Measurements from ENCODE around the gene KCNK3. TPM values are rescaled to one million over a fixed set of nuclear protein-coding genes. Genes with fewer than 3 reads are reported as not detected.

Gene KCNK3
- total and polyA plus RNA-seq, 5 donors from 2014 or later: not detected

DNA sequence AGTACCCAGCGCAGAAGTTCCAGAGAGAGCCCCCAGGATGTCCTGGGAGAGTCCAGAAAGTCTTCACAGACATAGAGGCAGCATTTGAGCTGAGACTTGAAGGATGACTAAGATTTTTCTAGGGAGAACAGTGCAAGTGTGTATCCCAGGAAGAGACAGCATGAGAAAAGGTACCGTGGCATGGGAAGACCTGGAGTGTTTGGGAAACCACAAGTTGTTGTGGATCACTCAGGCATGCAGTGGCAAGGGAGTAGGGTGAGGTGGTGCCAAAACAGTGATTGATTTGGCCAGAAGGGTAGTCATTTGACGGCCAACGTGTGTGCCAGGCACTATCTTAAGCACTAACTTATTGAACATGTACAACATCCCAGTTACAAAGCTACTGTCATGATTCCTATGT, 24.5 kb upstream of the KCNK3 start:
- no peak overlapping the region for H3K27ac Mint-ChIP-seq
- Histone ChIP-seq H3K4me3 (ENCODE audit: low read depth, low read length) (no peak overlapping the region), H3K4me1 (ENCODE audit: control insufficient read depth, insufficient read depth, low read length, poor library complexity, severe bottlenecking) (no peaks in the 10 kb centered on the region), H3K9me3 (ENCODE audit: control insufficient read depth in 2 of 2, low read length in 2 of 2) (no peaks in the 10 kb centered on the region), H3K27me3 (ENCODE audit: control insufficient read depth, insufficient read depth, low read length) (peaks cover 5% of the 10 kb centered on the region), H3K36me3 (ENCODE audit: control insufficient read depth, insufficient read depth, low read length) (no peaks in the 10 kb centered on the region), H3K27ac (ENCODE audit: insufficient read depth, low read length, poor library complexity, severe bottlenecking) (no peak overlapping the region)
- ATAC-seq (ENCODE audit: low read depth in 2 of 2) (no peak), DNase-seq (no peak)
- H3K9me3 Mint-ChIP-seq: peaks cover 0 to 3% (median 0%) of the 10 kb centered on the region in 7 donors
- H3K4me1 Mint-ChIP-seq: no peaks in the 10 kb centered on the region
- H3K27me3 Mint-ChIP-seq: peaks cover 18% of the 10 kb centered on the region
- H3K36me3 Mint-ChIP-seq: no peaks in the 10 kb centered on the region
- H3K4me3 Mint-ChIP-seq: no peak overlapping the region

DNA sequence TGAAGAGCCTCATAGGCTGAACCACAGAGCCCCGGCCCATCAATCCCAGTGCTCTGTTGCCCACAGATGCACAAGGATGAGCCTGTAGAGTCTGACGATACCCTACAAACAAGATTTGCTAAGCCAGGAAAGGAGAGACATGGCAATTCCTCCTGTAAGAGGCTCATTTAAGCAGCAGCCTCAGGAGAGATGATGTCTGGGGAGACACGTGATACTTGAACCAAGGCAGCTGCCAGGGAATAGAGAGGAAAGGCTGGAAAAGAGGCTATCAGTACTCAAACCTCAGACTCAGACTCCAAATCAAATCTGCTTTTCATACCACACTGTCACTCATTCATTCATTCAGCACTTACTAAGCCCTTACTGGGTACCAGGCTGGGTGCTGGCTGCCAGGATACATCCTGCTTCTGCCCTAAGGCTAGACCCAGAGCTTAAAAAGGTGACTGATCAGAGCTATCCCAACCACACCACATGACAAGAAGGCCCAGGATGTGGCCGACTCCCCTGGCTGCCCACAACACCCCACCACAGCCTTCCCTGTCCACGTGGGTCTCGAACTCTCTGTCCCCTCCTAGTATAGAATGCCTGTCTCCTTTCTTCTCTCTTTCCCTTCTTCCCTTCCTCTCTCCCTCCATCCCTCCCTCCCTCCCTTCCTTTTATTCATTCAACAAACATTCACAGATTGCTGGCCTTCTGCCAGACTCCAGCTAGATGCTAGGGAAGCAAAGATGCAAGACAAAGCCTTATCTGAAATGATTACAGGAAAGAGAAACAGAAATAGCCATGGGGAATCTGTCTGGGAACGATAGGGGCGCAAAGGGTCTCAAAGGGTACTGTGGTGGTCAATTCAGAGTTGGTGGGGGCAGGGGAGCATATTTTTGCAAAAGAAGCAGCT, 23.4 kb upstream of the KCNK3 start:
- Mint-ChIP-seq H3K36me3 (no peaks in the 10 kb centered on the region), H3K27me3 (peaks cover 16% of the 10 kb centered on the region), H3K27ac (peak overlapping the region in 1 of 3 donors; percentile 60), H3K4me3 (no peak overlapping the region), H3K4me1 (no peaks in the 10 kb centered on the region), H3K9me3 (peaks cover 0 to 2% (median 0%) of the 10 kb centered on the region in 7 donors)
- Histone ChIP-seq H3K4me1 (ENCODE audit: control insufficient read depth, insufficient read depth, low read length, poor library complexity, severe bottlenecking) (no peaks in the 10 kb centered on the region), H3K36me3 (ENCODE audit: control insufficient read depth, insufficient read depth, low read length) (no peaks in the 10 kb centered on the region), H3K27ac (ENCODE audit: insufficient read depth, low read length, poor library complexity, severe bottlenecking) (no peak overlapping the region), H3K4me3 (ENCODE audit: low read depth, low read length) (no peak overlapping the region), H3K9me3 (ENCODE audit: control insufficient read depth in 2 of 2, low read length in 2 of 2) (no peaks in the 10 kb centered on the region), H3K27me3 (ENCODE audit: control insufficient read depth, insufficient read depth, low read length) (peaks cover 5% of the 10 kb centered on the region)
- ATAC-seq (ENCODE audit: low read depth in 2 of 2): no peak
- no peak for DNase-seq

- Histone ChIP-seq H3K36me3 (ENCODE audit: control insufficient read depth, insufficient read depth, low read length) (no peaks in the 10 kb centered on the region), H3K27me3 (ENCODE audit: control insufficient read depth, insufficient read depth, low read length) (peaks cover 5% of the 10 kb centered on the region), H3K4me3 (ENCODE audit: low read depth, low read length) (no peak overlapping the region), H3K9me3 (ENCODE audit: control insufficient read depth in 2 of 2, low read length in 2 of 2) (no peaks in the 10 kb centered on the region), H3K4me1 (ENCODE audit: control insufficient read depth, insufficient read depth, low read length, poor library complexity, severe bottlenecking) (no peaks in the 10 kb centered on the region), H3K27ac (ENCODE audit: insufficient read depth, low read length, poor library complexity, severe bottlenecking) (no peak overlapping the region)
- no peak for ATAC-seq (ENCODE audit: low read depth in 2 of 2)
- H3K4me3 Mint-ChIP-seq: no peak overlapping the region
- no peaks in the 10 kb centered on the region for H3K36me3 Mint-ChIP-seq
- H3K27ac Mint-ChIP-seq: no peak overlapping the region
- no peak for DNase-seq
- peaks cover 12% of the 10 kb centered on the region for H3K27me3 Mint-ChIP-seq
- peaks cover 0 to 2% (median 0%) of the 10 kb centered on the region in 7 donors for H3K9me3 Mint-ChIP-seq
- H3K4me1 Mint-ChIP-seq: no peaks in the 10 kb centered on the region
Observed at GRCh38 chr2:26670171-26670570, 22.4 kb upstream of the KCNK3 start.

- no peak for ATAC-seq (ENCODE audit: low read depth in 2 of 2)
- H3K27me3 ChIP-seq (ENCODE audit: control insufficient read depth, insufficient read depth, low read length): peaks cover 5% of the 10 kb centered on the region
- no peaks in the 10 kb centered on the region for H3K4me1 Mint-ChIP-seq
- peaks cover 12% of the 10 kb centered on the region for H3K27me3 Mint-ChIP-seq
- no peak overlapping the region for H3K27ac ChIP-seq (ENCODE audit: insufficient read depth, low read length, poor library complexity, severe bottlenecking)
- H3K9me3 ChIP-seq (ENCODE audit: control insufficient read depth in 2 of 2, low read length in 2 of 2): no peaks in the 10 kb centered on the region
- no peak overlapping the region for H3K4me3 ChIP-seq (ENCODE audit: low read depth, low read length)
- no peaks in the 10 kb centered on the region for H3K4me1 ChIP-seq (ENCODE audit: control insufficient read depth, insufficient read depth, low read length, poor library complexity, severe bottlenecking)
- DNase-seq: no peak
- H3K36me3 ChIP-seq (ENCODE audit: control insufficient read depth, insufficient read depth, low read length): no peaks in the 10 kb centered on the region
- no peak overlapping the region for H3K27ac Mint-ChIP-seq
- peaks cover 0 to 2% (median 0%) of the 10 kb centered on the region in 7 donors for H3K9me3 Mint-ChIP-seq
- H3K36me3 Mint-ChIP-seq: no peaks in the 10 kb centered on the region
- no peak overlapping the region for H3K4me3 Mint-ChIP-seq
Observed at GRCh38 chr2:26670931-26671460, 21.5 kb upstream of the KCNK3 start.

DNA sequence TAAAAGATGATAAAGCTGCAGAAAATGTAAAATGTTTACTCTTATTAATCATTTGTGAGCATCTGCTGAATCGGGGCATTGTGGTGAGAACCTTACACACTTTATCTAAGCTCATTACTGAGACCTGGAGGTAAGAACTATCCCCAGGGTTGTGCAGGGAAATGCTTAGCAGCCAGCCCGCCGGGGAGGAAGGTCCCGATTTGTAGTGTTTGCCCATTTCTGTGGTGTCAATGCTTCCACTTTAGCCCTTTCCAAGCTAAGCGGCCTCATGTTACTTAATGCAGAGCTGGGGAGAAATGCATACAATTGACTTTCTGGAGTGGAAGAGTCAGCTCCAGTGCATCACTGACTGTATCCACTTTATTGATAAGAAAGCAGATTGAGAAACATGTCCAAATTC, 20.8 kb upstream of the KCNK3 start:
- H3K27ac Mint-ChIP-seq: no peak overlapping the region
- no peak overlapping the region for H3K4me3 ChIP-seq (ENCODE audit: low read depth, low read length)
- H3K4me1 ChIP-seq (ENCODE audit: control insufficient read depth, insufficient read depth, low read length, poor library complexity, severe bottlenecking): no peaks in the 10 kb centered on the region
- H3K9me3 ChIP-seq (ENCODE audit: control insufficient read depth in 2 of 2, low read length in 2 of 2): no peaks in the 10 kb centered on the region
- H3K27ac ChIP-seq (ENCODE audit: insufficient read depth, low read length, poor library complexity, severe bottlenecking): no peak overlapping the region
- no peaks in the 10 kb centered on the region for H3K36me3 Mint-ChIP-seq
- H3K4me3 Mint-ChIP-seq: no peak overlapping the region
- ATAC-seq (ENCODE audit: low read depth in 2 of 2) (no peak), DNase-seq (no peak)
- peaks cover 0 to 2% (median 0%) of the 10 kb centered on the region in 7 donors for H3K9me3 Mint-ChIP-seq
- H3K27me3 ChIP-seq (ENCODE audit: control insufficient read depth, insufficient read depth, low read length): peaks cover 5% of the 10 kb centered on the region
- no peaks in the 10 kb centered on the region for H3K36me3 ChIP-seq (ENCODE audit: control insufficient read depth, insufficient read depth, low read length)
- peaks cover 12% of the 10 kb centered on the region for H3K27me3 Mint-ChIP-seq
- H3K4me1 Mint-ChIP-seq: no peaks in the 10 kb centered on the region

DNA sequence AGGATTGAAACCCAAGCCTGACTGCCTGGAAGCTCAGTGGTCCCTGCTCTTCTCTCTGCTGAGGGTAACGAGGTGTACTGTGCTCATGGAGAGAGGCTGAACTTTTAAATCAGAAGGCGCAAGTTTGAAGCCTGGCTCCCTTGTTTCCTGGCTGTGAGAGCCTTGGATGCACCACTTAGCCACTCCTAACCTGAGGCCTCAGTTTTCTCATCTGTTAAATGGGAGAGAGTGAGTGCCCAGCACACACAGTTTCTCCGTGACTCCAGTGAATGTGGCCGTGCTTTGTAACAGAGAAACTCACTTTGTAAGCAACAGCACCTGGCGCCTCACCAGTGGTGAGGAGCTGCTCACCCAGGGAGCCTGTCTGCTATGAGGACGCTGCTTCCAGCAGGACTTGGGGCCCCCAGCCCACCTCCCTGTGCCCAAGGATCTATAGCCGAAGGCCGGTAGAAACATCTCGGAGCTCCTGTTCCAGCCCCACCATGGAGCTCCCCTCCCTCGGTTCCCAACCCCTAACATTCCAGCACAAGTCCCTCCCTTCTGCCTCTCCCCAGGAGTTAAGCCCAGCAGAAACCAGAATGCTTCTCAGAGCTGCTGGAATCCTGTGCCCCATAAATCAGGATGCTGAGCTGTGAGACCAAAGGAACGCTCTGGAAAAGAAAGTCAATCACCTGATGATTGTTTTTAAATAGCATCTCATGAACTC, 20.3 kb upstream of the KCNK3 start:
- Mint-ChIP-seq H3K4me3 (no peak overlapping the region), H3K27ac (no peak overlapping the region), H3K27me3 (peaks cover 13% of the 10 kb centered on the region), H3K9me3 (no peaks in the 10 kb centered on the region), H3K4me1 (no peaks in the 10 kb centered on the region), H3K36me3 (no peaks in the 10 kb centered on the region)
- no peak overlapping the region for H3K4me3 ChIP-seq (ENCODE audit: low read depth, low read length)
- no peaks in the 10 kb centered on the region for H3K27me3 ChIP-seq (ENCODE audit: control insufficient read depth, insufficient read depth, low read length)
- H3K4me1 ChIP-seq (ENCODE audit: control insufficient read depth, insufficient read depth, low read length, poor library complexity, severe bottlenecking): no peaks in the 10 kb centered on the region
- no peak overlapping the region for H3K27ac ChIP-seq (ENCODE audit: insufficient read depth, low read length, poor library complexity, severe bottlenecking)
- no peak for DNase-seq
- ATAC-seq (ENCODE audit: low read depth in 2 of 2): no peak
- no peaks in the 10 kb centered on the region for H3K36me3 ChIP-seq (ENCODE audit: control insufficient read depth, insufficient read depth, low read length)
- no peaks in the 10 kb centered on the region for H3K9me3 ChIP-seq (ENCODE audit: control insufficient read depth in 2 of 2, low read length in 2 of 2)

- Histone ChIP-seq H3K9me3 (ENCODE audit: control insufficient read depth in 2 of 2, low read length in 2 of 2) (no peaks in the 10 kb centered on the region), H3K4me1 (ENCODE audit: control insufficient read depth, insufficient read depth, low read length, poor library complexity, severe bottlenecking) (no peaks in the 10 kb centered on the region), H3K27ac (ENCODE audit: insufficient read depth, low read length, poor library complexity, severe bottlenecking) (no peak overlapping the region), H3K27me3 (ENCODE audit: control insufficient read depth, insufficient read depth, low read length) (no peaks in the 10 kb centered on the region), H3K36me3 (ENCODE audit: control insufficient read depth, insufficient read depth, low read length) (no peaks in the 10 kb centered on the region), H3K4me3 (ENCODE audit: low read depth, low read length) (no peak overlapping the region)
- no peak for ATAC-seq (ENCODE audit: low read depth in 2 of 2)
- no peak overlapping the region for H3K4me3 Mint-ChIP-seq
- H3K27me3 Mint-ChIP-seq: peaks cover 16% of the 10 kb centered on the region
- H3K36me3 Mint-ChIP-seq: no peaks in the 10 kb centered on the region
- no peaks in the 10 kb centered on the region for H3K4me1 Mint-ChIP-seq
- no peak overlapping the region for H3K27ac Mint-ChIP-seq
- DNase-seq: no peak
- peaks cover 0 to 3% (median 0%) of the 10 kb centered on the region in 7 donors for H3K9me3 Mint-ChIP-seq
Observed at GRCh38 chr2:26672818-26673393, 19.6 kb upstream of the KCNK3 start.

Measured in CD4-positive, CD25-positive, alpha-beta regulatory T cell (primary cell).